Measurements from ENCODE around the gene CEP55. TPM values are rescaled to one million over a fixed set of nuclear protein-coding genes. Genes with fewer than 3 reads are reported as not detected.

Gene CEP55
- total and polyA plus RNA-seq, 4 donors: under 0.01 to 4.1 (median 0.46) TPM

- DNase-seq (ENCODE audit: low spot score): no peak
- Histone ChIP-seq H3K27ac (ENCODE audit: low read depth in 1 of 2, low read length in 2 of 2) (no peak overlapping the region), H3K9ac (ENCODE audit: low read depth in 1 of 2, low read length in 2 of 2) (no peak overlapping the region), H3K36me3 (ENCODE audit: control insufficient read depth in 4 of 4, insufficient read depth in 3 of 4, low read depth in 1 of 4, low read length in 3 of 4) (no peaks in the 10 kb centered on the region), H3K4me1 (ENCODE audit: control insufficient read depth in 4 of 4, insufficient read depth in 4 of 4, low read length in 3 of 4) (peaks cover 1 to 2% (median 2%) of the 10 kb centered on the region in 4 donors), H3K4me3 (ENCODE audit: low read depth in 1 of 3, low read length in 3 of 3) (no peak overlapping the region), H3K9me3 (ENCODE audit: control insufficient read depth in 4 of 4, low read length in 3 of 4) (no peaks in the 10 kb centered on the region), H3K27me3 (ENCODE audit: control insufficient read depth in 4 of 4, insufficient read depth in 4 of 4, low read length in 3 of 4) (no peaks in the 10 kb centered on the region)
- TF ChIP-seq ATF3 (IDR thresholded peaks at IDR 0.05) (no peak), HNF4G (IDR thresholded peaks at IDR 0.05) (no peak), REST (IDR thresholded peaks at IDR 0.05) (no peak), MAX (IDR thresholded peaks at IDR 0.05) (no peak), RXRA (IDR thresholded peaks at IDR 0.05) (no peak), EGR1 (IDR thresholded peaks at IDR 0.05; ENCODE audit: low read depth in 2 of 2) (no peak), RAD21 (IDR thresholded peaks at IDR 0.05) (no peak), YY1 (IDR thresholded peaks at IDR 0.05) (no peak), TAF1 (conservative IDR thresholded peaks at IDR 0.05) (no peak), ZBTB33 (IDR thresholded peaks at IDR 0.05) (no peak), NR2F2 (IDR thresholded peaks at IDR 0.05) (no peak), GABPA (IDR thresholded peaks at IDR 0.05 in 1 of 2, conservative IDR thresholded peaks at IDR 0.05 in 1 of 2) (no peak)
Measured at GRCh38 chr10:93501650-93502049, 5.2 kb downstream of the CEP55 start.

- H3K27me3 ChIP-seq (ENCODE audit: control insufficient read depth in 4 of 4, insufficient read depth in 4 of 4, low read length in 3 of 4): no peaks in the 10 kb centered on the region
- no peaks in the 10 kb centered on the region for H3K36me3 ChIP-seq (ENCODE audit: control insufficient read depth in 4 of 4, insufficient read depth in 3 of 4, low read depth in 1 of 4, low read length in 3 of 4)
- TF ChIP-seq GABPA (IDR thresholded peaks at IDR 0.05 in 1 of 2, conservative IDR thresholded peaks at IDR 0.05 in 1 of 2) (no peak), MAX (IDR thresholded peaks at IDR 0.05) (no peak), NR2F2 (IDR thresholded peaks at IDR 0.05) (no peak), EGR1 (IDR thresholded peaks at IDR 0.05; ENCODE audit: low read depth in 2 of 2) (no peak), RXRA (IDR thresholded peaks at IDR 0.05) (no peak), CTCF (IDR thresholded peaks at IDR 0.05; ENCODE audit: low read depth, low read length, missing input control) (no peak), FOXA1 (IDR thresholded peaks at IDR 0.05) (no peak), ATF3 (IDR thresholded peaks at IDR 0.05) (no peak), ZBTB33 (IDR thresholded peaks at IDR 0.05) (no peak)
- H3K9me3 ChIP-seq (ENCODE audit: control insufficient read depth in 4 of 4, low read length in 3 of 4): no peaks in the 10 kb centered on the region
- no peak overlapping the region for H3K4me3 ChIP-seq (ENCODE audit: low read depth in 1 of 3, low read length in 3 of 3)
- no peak overlapping the region for H3K9ac ChIP-seq (ENCODE audit: low read depth in 1 of 2, low read length in 2 of 2)
- WGBS: 86% methylated on average over 6 of the region's 6 CpGs
- H3K4me1 ChIP-seq (ENCODE audit: control insufficient read depth in 4 of 4, insufficient read depth in 4 of 4, low read length in 3 of 4): no peaks in the 10 kb centered on the region
- no peak overlapping the region for H3K27ac ChIP-seq (ENCODE audit: low read depth in 1 of 2, low read length in 2 of 2)
- DNase-seq (ENCODE audit: low spot score): no peak
Measured at GRCh38 chr10:93503075-93503474, 6.7 kb downstream of the CEP55 start.
